Glomerular visceral epithelial cell (primary cell): ENCODE measurements around the gene CDKN2B-AS1.

Experiments used
- DNase-seq: peaks from one replicate; pipeline ENCODE4 v3.0.0-alpha.2; 2016; ENCODE audit errors: extremely low spot score

The CDKN2B-AS1 gene

DNA sequence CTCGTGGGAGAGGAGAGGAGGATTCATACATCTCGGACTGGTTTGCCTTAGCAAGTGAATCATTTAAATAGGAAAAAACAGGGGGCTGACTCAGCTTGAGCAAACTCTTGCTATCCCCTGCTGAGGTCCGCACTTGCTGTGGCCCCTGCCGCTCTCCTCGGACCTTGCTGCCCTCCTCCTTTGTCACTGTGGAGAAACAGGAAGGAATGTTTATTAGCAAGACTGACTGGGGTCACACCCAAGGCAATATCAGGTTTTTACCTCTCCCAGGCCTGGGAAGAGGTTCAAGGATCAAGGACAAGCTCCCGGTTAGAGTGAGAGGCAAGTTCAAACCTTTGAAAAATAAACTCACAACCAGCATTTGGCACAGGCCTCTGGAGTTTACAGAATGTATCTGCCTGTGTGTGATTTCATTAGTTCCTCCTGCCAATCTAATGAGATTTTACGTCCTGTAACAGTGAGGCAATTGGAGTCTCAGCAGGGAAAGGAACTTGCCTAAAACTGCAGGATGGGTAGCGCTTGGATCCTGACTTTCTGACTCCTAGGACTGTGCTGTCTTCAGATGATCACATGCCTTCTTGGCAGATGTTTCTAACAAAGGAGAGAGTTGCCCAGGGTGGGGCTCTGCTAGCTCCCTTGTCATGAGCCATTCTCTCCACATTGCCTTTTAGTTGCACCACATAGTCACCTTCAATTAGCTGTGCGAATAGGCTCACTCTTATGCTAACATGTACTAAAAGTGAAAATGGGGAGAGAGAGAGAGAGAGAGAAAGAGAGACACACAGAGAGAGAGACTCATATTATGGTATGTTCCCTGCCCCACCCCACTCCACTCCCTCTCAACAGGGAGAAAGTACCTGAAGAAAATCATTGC, 123.2 kb downstream of the CDKN2B-AS1 start:
- DNase-seq: peak; percentile 75

DNA sequence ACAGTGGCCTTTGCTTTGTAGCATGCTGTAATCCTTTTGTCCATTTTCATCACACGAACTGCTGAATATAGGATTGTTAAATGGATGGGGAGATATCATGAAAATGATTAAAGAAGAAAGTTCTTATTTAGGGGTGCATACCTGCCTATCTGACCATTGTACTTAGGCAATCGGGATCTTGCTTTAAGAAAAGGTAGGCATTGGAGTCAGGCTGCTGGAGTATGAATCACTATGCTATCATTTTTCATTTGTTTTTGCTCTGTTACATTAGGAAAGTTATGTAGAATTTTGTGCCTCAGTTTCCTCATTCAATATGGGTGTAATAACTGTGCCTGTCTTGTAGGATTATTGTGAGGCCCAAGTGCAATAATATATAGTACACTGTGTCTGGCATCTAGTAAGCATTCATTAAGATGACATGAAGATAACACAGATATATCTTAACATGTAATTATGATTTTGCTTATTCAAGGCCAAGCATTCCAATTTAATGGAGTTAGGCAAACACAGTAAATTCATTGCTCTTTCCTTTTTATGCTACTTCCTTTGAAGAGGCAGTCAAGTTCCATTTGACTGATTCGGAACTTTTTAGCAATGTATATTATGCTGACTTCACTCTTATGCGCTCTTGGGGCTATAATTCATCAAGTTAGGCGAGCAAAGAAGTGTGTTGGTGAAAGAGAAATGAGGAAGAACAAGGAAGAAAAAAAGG, 124.4 kb downstream of the CDKN2B-AS1 start:
- no peak for DNase-seq

DNA sequence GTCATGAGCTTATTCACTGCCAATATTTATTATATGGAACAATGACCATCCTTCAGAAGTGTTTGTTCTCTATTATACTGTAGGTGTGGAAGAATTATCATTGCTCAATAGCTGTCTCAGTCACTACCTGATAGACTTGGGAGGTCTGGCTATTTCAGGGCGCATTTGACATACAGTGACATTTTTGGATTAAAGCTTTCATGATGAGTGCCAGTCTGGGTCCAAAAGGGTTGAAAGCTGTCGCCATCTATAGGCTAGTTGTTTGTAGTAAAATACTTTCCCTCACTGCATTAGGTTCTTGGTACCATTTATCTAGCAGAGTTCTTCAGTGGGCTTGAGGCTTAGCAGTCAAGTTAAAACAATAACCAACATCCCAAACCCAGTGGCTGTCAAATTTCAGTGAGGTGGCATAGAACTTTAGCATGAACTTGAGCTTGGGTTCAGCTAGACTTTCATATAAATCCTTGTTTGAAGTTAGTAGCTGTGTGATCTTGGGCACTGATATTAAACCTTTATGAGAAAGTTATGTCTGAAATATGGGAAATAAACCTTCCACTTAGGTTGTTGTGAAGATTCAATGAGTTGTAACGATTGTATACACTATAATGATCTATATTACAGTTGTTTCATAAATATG, 125.0 kb downstream of the CDKN2B-AS1 start:
- peak; percentile 39 for DNase-seq

DNA sequence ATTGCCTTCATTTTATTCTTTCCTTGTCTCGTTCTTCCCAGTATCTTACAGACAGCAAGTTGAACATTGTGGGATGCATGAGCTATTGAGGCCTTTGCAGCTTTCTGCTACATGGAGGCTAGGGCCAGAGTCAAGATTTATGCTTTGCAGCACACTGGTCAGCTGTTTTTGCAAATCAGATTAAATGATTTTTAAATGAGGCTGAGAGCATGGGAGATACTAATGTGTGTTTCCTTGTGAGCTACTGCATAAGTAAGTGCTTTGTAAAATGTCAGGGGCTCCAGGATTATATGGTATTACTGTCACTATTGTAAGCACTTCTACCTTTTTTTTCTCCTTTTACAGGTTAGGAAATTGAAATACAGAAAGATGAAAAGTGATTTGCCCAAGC, 125.6 kb downstream of the CDKN2B-AS1 start:
- DNase-seq: no peak

DNA sequence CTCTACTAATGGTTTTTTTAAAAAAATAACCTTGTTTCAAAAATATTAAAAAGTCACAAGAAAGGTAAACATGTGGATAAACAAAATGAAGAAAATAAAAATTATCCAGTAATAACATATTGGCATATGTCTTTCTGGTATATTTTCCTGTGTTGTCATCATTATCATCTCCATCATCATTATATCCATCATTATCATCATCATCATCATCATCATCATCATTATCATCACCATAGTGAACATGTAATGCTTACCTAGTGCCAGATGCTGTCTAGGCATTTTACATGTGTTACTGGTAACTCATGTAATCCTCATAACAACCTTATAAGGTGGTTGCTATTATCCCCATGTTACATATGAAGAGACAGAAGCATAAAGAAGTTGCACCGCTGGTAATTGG, 126.0 kb downstream of the CDKN2B-AS1 start:
- no peak for DNase-seq

DNA sequence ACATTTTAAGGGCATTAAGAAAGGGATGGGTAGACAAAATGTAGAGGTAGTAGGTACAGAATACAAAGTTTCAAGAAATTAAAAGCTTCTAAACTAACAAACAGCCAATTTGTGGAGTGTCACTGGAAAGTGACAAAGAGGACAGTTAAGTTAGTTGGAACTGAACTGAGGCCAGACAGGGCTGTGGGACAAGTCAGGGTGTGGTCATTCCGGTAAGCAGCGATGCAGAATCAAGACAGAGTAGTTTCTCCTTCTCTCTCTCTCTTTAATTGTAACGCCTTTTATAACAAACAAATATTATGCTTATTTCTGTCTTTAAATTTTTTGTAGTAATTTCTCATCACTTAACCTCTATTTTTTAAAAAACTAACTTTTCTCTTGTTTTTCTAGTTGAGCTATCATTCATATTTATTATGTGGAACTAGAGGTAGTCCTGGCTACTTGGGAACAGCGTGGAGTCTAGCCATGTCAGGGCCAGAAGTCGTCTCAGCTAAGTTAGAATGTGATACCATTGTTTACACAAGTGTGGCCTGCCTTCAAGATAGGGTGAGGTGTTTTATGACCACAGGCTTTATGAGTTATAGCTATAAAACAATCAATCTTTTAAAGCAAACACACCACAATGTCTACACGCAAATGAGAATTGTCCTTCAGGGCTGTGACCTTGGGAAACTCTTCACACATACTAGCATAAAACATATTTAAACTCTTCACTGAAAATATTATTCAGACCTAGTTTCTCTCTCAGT, 129.8 kb downstream of the CDKN2B-AS1 start:
- DNase-seq: no peak

DNA sequence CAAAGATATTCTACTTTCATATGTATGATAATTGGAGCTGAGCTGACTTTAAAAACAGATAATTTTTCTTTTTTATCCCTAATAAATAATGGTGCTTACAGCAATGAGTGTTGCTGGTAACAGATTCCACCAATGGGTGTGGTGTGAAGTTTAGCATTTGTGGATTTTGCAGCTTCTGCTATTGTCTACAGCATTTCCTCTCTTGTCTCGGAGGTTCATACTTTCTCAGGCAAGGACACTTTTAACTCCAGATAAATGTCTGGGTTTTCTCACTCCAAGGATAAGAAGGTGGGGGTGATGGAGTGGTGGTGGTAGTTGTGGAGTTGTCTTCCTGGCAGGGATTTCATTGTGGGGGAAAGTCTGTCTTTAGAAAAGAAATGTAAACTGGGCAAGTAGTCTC, 134.5 kb downstream of the CDKN2B-AS1 start:
- DNase-seq: no peak

DNA sequence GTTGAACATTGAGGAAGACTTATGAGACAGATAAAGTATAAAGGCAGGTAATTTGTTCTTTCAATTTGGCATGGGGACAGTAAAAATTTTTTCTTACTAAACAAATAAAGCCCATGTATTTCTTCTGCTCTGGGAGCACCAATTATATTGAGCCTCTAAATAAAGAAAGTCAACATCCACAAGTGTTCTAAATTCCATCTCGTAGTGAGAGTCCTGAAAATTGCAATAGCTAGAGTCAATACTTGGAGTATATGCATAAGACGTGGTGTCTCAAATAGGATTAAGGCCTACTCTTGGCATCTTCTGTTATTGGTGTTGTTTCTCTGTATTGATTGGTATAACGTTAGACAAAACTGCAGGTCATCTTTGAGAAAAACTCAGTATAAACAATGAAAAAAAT, 135.0 kb downstream of the CDKN2B-AS1 start:
- no peak for DNase-seq

DNA sequence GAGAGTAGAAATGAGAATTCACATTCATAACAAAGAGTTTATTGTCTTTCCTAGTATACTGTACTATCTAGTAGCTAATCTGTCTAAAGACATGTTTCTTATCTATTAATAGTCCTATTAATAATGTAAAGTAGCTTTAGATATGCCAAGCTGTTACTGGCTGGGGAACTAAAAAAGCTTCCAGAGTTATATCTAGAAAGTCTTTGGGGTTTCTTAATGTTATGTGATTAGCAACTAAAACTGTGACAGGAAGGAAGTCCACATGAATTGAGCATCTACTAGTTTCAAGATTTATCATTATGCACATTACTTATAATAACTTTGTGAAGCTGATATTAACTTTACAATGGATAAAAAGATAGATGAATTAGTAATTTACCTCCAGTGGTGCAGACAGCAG, 137.2 kb downstream of the CDKN2B-AS1 start:
- DNase-seq: no peak

DNA sequence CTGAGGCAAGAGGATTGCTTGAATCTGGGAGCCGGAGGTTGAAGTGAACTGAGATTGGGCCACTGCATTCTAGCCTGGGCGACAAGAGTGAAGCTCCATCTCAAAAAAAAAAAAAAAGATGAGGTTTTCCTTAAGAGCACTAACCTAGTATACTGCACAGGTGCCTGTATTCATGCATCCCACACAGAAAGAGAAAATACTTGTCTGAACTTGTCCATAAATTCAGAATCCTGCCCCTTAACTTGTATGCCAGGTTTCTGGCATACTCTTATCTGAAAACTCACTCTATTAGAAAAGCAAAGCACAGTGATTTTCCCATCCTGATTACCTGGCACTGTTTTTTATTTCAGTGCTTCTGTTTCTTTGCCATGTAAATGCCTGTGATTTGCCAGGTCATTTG, 139.8 kb downstream of the CDKN2B-AS1 start:
- DNase-seq: no peak

DNA sequence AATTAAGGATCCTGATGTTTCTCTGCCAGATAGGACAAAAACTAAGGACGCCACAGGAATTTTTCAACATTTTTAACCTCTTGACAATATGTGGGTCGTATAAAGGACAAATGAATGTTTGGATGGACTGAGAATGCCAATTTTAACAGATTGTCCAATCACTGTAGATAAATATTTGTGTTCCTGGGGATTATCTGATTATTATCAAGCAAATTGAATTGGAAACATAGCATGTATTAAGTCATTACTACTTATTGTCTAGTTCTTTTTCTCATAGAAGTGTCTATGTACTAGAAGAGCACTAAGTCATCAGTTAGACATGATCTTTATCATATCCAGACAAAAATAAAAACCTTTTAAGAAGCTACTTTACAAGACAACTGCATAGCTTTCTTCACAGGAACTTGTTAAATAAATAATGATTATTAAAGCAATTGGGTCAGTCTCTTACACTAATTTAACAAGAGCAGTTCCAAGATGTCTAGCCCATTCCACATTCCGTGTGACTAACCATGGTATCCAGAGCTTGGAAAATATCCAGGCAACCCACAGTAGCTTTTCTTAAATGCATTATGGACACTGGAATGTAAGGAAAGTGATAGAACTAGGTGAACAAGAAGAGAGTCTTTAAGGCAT, 142.0 kb downstream of the CDKN2B-AS1 start:
- DNase-seq: peak; percentile 82

DNA sequence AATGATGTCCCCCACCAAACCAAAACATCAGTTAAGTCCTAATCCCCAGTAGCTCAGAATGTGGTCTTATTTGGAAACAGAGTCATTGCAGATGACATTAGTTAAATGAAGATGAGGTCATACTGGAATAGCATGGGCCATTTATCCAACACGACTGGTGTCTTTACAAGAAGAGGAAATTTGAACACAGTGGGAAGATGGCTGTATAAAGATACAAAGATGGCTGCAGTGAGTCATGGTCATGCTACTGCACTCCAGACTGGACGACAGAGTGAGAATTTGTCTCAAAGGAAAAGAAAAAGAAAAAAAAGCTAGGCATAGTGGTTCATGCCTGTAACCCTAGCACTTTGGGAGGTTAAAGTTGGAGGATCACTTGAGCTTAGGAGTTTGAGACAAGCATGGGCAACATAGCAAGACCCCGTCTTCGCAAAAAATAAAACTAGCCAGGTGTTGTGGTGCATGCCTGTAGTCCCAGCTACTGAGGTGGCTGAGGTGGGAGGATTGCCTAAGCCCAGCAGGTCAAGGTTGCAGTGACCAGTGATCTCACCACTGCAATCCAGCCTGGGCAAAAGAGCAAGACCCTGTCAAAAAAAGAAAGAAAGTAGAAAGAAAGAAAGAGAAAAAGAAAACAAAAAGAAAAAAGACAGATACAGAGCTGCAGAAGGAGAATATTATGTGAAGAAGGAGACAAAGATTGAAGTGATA, 144.5 kb downstream of the CDKN2B-AS1 start:
- DNase-seq: no peak

DNA sequence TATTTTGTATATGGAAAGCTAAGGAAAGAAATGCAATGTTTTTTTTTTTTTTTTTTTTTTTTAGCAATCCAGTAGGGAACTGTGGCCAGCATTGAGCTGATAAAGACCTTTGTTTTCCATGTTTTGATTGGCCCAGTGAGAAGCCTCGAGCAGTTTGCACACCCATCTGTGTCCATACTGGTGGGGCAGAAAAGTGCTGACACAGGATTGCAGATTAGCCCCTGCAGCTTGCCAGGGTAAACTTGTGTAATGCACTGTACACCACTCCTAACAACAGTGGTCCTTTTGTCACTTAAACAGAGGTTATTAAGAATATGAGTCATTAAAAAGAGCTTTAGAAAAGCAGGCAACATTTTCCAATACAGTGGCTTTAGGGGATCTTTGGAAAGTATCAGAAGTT, 147.3 kb downstream of the CDKN2B-AS1 start:
- DNase-seq: no peak

DNA sequence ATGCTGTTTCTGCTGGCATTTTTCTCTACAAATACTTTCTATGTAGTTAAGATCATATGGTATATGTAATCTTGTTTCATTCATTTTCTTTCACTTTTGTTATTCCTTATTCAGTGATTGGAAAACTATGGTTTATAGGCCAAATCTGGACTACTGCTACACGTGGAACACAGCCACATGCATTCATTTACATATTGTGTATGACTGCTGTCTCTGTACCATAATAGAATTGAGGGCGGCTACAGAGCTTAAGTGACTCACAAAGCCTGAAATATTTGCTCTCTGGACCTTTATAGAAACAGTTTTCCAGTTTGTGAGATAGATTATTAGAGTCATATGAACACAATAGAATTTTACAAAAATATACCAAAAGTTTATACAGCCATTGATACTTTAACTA, 148.1 kb downstream of the CDKN2B-AS1 start:
- DNase-seq: no peak

DNA sequence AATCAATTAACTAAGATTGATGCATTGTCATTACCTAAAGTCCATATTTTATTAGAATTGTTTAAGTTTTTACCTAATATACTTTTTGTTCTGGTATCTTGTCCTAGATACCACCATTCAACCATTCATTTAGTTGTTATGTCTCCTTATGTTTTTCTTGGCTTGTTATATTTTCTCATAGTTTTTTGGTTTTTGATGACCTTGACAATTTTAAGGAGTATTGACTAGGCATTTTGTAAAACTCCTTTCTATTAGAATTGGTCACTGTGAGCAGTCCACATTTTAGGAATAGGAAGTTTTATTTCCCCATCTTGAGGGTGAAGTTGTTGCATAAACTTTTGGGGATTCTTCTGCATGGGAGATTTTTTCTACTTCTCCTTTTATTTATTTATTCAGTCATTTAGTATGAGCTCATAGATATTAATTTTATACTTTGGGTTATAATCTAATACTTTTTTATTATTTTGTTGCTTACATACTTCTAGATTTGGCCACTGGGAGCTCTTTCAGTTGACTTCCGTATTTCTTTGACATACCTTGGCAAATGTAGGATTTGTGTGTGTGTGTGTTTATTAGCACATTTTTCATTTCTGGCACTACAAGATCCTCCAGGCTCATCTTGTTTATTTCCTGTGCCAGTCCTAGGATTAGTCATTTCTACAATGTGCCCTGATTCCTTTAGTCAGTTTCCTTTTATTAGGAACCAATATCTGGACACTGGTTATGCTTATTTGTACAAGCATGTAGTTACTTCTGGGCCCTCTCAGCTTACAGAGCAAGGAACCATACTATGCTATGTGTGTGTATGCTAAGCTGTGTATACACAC, 149.4 kb downstream of the CDKN2B-AS1 start:
- no peak for DNase-seq

DNA sequence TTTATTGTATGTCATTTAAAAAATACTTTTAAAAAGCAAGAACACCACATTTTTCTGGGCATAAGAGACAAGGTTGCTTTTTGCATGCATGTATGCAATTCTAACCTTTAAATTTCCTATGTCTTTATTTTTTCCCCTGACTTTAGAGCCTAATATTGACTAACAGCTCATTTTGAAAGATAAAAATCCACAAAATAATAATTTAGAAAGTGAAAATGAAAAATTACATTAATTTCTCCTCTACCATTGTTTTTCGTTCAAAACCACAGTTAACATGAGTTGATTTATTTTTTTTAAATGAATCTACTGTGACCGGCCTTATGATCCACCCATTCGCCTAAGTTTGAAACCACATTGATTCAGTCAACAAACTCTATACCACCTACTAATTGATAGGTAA, 152.0 kb downstream of the CDKN2B-AS1 start:
- no peak for DNase-seq

DNA sequence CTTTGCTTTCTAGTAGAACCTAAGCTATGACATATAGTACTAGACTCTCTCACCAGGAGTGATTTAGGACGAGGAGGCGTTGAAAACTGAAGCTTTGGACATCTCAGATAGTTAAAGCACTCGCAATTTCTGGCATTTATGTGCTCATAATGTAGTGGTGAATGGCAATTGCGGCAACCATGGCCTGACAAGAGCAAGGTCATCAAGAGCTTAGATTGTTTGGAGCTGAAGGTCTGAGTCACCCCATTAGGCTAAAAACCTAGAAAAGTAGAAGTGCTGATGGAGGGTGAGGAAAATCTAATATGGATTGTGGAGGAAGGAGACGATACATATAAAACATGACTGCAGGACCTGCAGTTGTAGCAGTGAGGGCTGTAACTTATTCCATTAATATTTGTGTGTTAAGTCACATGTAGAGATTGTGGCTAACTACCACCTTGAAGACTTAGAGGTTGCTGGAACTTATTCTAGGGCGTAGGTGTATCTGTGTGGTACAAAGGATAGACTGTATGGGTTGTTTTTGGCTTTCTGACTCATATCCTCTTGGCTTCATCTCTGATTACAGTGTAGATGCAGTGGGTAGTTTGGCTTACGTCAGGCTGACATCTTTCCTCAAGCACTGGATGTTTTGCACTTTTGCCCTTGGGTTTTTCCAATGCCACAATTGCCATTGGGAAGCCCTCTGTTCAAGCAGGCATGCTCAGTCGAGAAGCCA, 153.4 kb downstream of the CDKN2B-AS1 start:
- peak; percentile 57 for DNase-seq

DNA sequence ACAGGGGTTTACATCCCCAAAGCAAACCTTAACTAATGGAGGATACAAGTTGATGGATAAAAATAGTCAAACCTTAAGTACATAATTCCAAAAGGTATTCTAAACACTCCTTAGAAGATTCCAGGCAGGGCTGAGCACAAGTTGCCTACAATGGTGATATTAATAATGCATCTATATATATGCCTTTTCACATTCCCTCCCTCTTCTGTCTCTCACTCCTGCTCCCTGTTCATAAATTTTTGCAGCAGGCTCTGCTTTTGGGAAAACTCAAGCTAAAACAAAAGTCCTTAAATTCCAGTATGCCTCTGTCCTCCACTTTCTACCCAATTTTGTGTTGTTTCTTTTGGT, 153.9 kb downstream of the CDKN2B-AS1 start:
- no peak for DNase-seq

DNA sequence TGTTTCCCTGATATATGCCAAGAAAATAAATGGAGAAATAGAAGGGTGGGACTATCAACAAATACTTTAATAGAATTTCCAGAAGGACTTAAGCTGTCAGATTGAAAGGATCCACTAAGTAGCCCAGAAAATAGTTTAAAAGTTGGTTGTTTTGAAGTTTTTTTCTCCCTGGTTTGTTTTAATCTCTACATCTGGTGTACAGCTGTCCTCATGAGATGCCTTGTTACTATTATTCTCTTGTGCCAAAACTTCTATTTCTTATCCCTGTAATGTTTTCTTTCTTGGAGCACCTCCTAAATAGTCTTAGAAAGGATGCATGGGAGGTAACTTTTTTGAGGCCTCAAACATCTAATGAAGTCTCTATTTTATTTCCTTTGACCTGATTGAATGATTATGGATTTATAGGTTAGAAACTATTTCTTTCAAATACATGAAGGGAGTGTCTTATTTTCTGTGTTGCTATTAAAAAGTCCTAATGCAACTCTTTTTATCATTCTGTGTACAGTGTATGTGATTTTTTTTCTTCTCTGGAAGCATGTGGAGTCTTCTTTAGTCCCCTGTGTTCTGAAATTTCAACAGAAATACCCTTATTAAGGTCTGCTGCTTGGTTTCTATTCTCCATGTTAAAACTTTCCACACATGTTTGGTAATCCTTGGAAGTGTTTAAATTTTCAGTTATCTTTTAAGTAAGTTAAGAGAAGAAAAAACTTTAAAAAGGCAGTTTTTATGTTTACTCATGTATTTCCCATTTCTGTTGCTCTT, 154.5 kb downstream of the CDKN2B-AS1 start:
- no peak for DNase-seq
